Measurements from ENCODE around the gene ITGA6.

Gene ITGA6

GRCh38 chr2:172437419-172438341 is 10.3 kb downstream of the ITGA6 start:
- in situ Hi-C loops (cut with MboI; ENCODE audit: low pct_unique_long_range_greater_than_20kb, low sequenced_read_pairs) = no loop called here
- peak; percentile 73 for DNase-seq

- no peak for DNase-seq
- in situ Hi-C loops (cut with MboI; ENCODE audit: low pct_unique_long_range_greater_than_20kb, low sequenced_read_pairs) = no loop called here
Observed at GRCh38 chr2:172438741-172439508, 11.5 kb downstream of the ITGA6 start.

GRCh38 chr2:172439509-172439860 is 12.1 kb downstream of the ITGA6 start:
- DNase-seq = no peak
- in situ Hi-C loops (cut with MboI; ENCODE audit: low pct_unique_long_range_greater_than_20kb, low sequenced_read_pairs) = no loop called here

- no peak for DNase-seq
- in situ Hi-C loops (cut with MboI; ENCODE audit: low pct_unique_long_range_greater_than_20kb, low sequenced_read_pairs) = no loop called here
Observed at GRCh38 chr2:172439911-172440310, 12.5 kb downstream of the ITGA6 start.

- in situ Hi-C loops (cut with MboI; ENCODE audit: low pct_unique_long_range_greater_than_20kb, low sequenced_read_pairs) = no loop called here
- no peak for DNase-seq
Observed at GRCh38 chr2:172440795-172441194, 13.4 kb downstream of the ITGA6 start.

GRCh38 chr2:172442072-172442895 is 14.9 kb downstream of the ITGA6 start:
- in situ Hi-C loops (cut with MboI; ENCODE audit: low pct_unique_long_range_greater_than_20kb, low sequenced_read_pairs) = no loop called here
- no peak for DNase-seq

GRCh38 chr2:172445851-172446250 is 18.5 kb downstream of the ITGA6 start:
- in situ Hi-C loops (cut with MboI; ENCODE audit: low pct_unique_long_range_greater_than_20kb, low sequenced_read_pairs) = no loop called here
- DNase-seq = no peak

GRCh38 chr2:172446474-172447063 is 19.2 kb downstream of the ITGA6 start:
- in situ Hi-C loops (cut with MboI; ENCODE audit: low pct_unique_long_range_greater_than_20kb, low sequenced_read_pairs) = no loop called here
- no peak for DNase-seq

- in situ Hi-C loops (cut with MboI; ENCODE audit: low pct_unique_long_range_greater_than_20kb, low sequenced_read_pairs) = no loop called here
- DNase-seq = no peak
Observed at GRCh38 chr2:172447811-172448493, 20.6 kb downstream of the ITGA6 start.

- DNase-seq = no peak
- in situ Hi-C loops (cut with MboI; ENCODE audit: low pct_unique_long_range_greater_than_20kb, low sequenced_read_pairs) = no loop called here
Observed at GRCh38 chr2:172448544-172449267, 21.3 kb downstream of the ITGA6 start.

GRCh38 chr2:172449911-172450550 is 22.6 kb downstream of the ITGA6 start:
- DNase-seq = no peak
- in situ Hi-C loops (cut with MboI; ENCODE audit: low pct_unique_long_range_greater_than_20kb, low sequenced_read_pairs) = loop anchor here (25.0 kb wide), 2 partner anchors 262 to 738 kb away; no protein-coding TSS in a partner anchor

GRCh38 chr2:172451923-172452322 is 24.5 kb downstream of the ITGA6 start:
- in situ Hi-C loops (cut with MboI; ENCODE audit: low pct_unique_long_range_greater_than_20kb, low sequenced_read_pairs) = loop anchor here (25.0 kb wide), 2 partner anchors 260 to 740 kb away; no protein-coding TSS in a partner anchor

GRCh38 chr2:172452845-172453244 is 25.5 kb downstream of the ITGA6 start:
- in situ Hi-C loops (cut with MboI; ENCODE audit: low pct_unique_long_range_greater_than_20kb, low sequenced_read_pairs) = loop anchor here (25.0 kb wide), 2 partner anchors 259 to 741 kb away; no protein-coding TSS in a partner anchor
- no peak for DNase-seq

More at GRCh38 chr2:172451923-172452322, 24.5 kb downstream of the ITGA6 start:
- no peak for DNase-seq

GRCh38 chr2:172454404-172455120 is 27.2 kb downstream of the ITGA6 start:
- in situ Hi-C loops (cut with MboI; ENCODE audit: low pct_unique_long_range_greater_than_20kb, low sequenced_read_pairs) = loop anchor here (25.0 kb wide), 2 partner anchors 258 to 742 kb away; no protein-coding TSS in a partner anchor
- no peak for DNase-seq

GRCh38 chr2:172455121-172455515 is 27.7 kb downstream of the ITGA6 start:
- DNase-seq = no peak
- in situ Hi-C loops (cut with MboI; ENCODE audit: low pct_unique_long_range_greater_than_20kb, low sequenced_read_pairs) = loop anchor here (25.0 kb wide), 2 partner anchors 257 to 743 kb away; no protein-coding TSS in a partner anchor

GRCh38 chr2:172456002-172456401 is 28.6 kb downstream of the ITGA6 start:
- in situ Hi-C loops (cut with MboI; ENCODE audit: low pct_unique_long_range_greater_than_20kb, low sequenced_read_pairs) = loop anchor here (25.0 kb wide), 2 partner anchors 256 to 744 kb away; no protein-coding TSS in a partner anchor
- no peak for DNase-seq
